Progenitor cell of endocrine pancreas (in vitro differentiated cells): ENCODE data around the gene DENND1B. TPM values are rescaled to one million over a fixed set of nuclear protein-coding genes. Genes with fewer than 3 reads are reported as not detected.

ENCODE experiments used
- DNase-seq: peaks from one replicate; pipeline ENCODE4 v3.0.0; 2021; ENCODE audit warnings: low spot score; ENCODE audit not compliant: unreplicated experiment
- H3K27ac Mint-ChIP-seq: 2 replicates; pipeline ENCODE4 v1.8.0; 2021; ENCODE audit warnings: mild to moderate bottlenecking, moderate library complexity, mixed read lengths
- H3K27me3 Mint-ChIP-seq: 2 replicates; pipeline ENCODE4 v1.8.0; 2021; ENCODE audit warnings: mixed read lengths
- H3K36me3 Mint-ChIP-seq: 2 replicates; pipeline ENCODE4 v1.8.0; 2022; ENCODE audit warnings: mixed read lengths; ENCODE audit not compliant: insufficient read depth
- H3K4me1 Mint-ChIP-seq: 2 replicates; pipeline ENCODE4 v1.8.0; 2021; ENCODE audit warnings: low read depth, mixed read lengths
- H3K4me3 Mint-ChIP-seq: 2 replicates; pipeline ENCODE4 v1.8.0; 2021; ENCODE audit warnings: low read depth, mild to moderate bottlenecking, moderate library complexity, mixed read lengths
- H3K9me3 Mint-ChIP-seq: 2 replicates; pipeline ENCODE4 v1.8.0; 2021; ENCODE audit warnings: low read depth, mixed read lengths
- total RNA-seq: library from RNA; stranded (reverse); gene quantifications from 2 replicates; pipeline ENCODE4 v1.2.1, GENCODE V29; 2021
- TF ChIP-seq, protein P1 (sequence below): fragments of 200-600 bp; sonication (generic); IDR thresholded peaks from one replicate; pipeline ENCODE4 v1.5.0; 2021; ENCODE audit warnings: antibody characterized with exemption, mild to moderate bottlenecking; ENCODE audit not compliant: unreplicated experiment

Gene DENND1B
- total RNA-seq, 1 donor from 2014 or later = 15.7 TPM

GRCh38 chr1:197673292-197673691 lies 102.0 kb downstream of the DENND1B start:
- no peaks in the 10 kb centered on the region for H3K27me3 Mint-ChIP-seq
- no peaks in the 10 kb centered on the region for H3K36me3 Mint-ChIP-seq
- H3K9me3 Mint-ChIP-seq = no peaks in the 10 kb centered on the region
- TF ChIP-seq, protein P1, sequence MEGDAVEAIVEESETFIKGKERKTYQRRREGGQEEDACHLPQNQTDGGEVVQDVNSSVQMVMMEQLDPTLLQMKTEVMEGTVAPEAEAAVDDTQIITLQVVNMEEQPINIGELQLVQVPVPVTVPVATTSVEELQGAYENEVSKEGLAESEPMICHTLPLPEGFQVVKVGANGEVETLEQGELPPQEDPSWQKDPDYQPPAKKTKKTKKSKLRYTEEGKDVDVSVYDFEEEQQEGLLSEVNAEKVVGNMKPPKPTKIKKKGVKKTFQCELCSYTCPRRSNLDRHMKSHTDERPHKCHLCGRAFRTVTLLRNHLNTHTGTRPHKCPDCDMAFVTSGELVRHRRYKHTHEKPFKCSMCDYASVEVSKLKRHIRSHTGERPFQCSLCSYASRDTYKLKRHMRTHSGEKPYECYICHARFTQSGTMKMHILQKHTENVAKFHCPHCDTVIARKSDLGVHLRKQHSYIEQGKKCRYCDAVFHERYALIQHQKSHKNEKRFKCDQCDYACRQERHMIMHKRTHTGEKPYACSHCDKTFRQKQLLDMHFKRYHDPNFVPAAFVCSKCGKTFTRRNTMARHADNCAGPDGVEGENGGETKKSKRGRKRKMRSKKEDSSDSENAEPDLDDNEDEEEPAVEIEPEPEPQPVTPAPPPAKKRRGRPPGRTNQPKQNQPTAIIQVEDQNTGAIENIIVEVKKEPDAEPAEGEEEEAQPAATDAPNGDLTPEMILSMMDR = no peak
- no peak overlapping the region for H3K4me3 Mint-ChIP-seq
- peaks cover 14% of the 10 kb centered on the region for H3K4me1 Mint-ChIP-seq
- no peak for DNase-seq
- H3K27ac Mint-ChIP-seq = no peak overlapping the region

DNA sequence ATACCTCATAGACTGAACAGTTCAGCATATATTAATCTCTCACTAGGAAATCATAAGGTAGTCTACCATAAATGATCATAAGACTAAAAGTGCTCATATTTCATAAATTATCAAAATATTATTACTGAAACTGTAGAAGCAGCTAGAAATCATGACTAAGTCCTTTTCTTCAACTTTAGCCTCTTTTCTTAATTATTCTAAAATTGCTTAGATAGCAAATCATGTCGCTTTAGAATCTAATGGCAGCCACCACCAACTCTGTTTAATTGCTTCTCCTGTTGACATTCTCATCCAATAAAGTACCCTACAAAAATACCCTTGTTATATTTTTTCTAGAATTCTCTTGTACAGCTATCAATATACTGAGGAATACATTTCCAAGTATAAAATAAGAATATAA lies 102.9 kb downstream of the DENND1B start:
- H3K4me1 Mint-ChIP-seq = peaks cover 13% of the 10 kb centered on the region

DNA sequence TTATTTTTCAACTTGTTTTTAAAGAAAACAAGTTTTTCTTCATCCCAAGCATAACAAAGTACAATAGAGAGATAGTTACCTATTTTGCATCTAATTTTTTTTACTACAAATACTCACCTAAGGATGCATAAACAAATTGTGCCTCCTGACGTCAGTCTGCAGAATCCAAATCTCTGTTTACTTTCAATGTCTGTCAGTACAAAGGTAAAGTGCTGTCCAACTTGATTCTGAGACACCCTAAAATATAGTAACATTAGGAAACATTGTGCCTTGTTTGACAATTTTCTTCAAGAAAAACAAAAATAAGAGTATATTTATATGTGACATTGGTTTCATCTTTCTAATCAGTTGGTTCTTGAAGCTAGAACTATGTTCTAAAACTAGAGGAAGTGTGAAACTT lies 103.4 kb downstream of the DENND1B start:
- H3K36me3 Mint-ChIP-seq = no peaks in the 10 kb centered on the region
- no peak overlapping the region for H3K4me3 Mint-ChIP-seq
- DNase-seq = no peak
- no peak overlapping the region for H3K27ac Mint-ChIP-seq
- no peaks in the 10 kb centered on the region for H3K27me3 Mint-ChIP-seq
- H3K9me3 Mint-ChIP-seq = no peaks in the 10 kb centered on the region
- TF ChIP-seq, protein P1 = no peak
- peaks cover 9% of the 10 kb centered on the region for H3K4me1 Mint-ChIP-seq

More for the DNA sequence above, 102.9 kb downstream of the DENND1B start:
- no peaks in the 10 kb centered on the region for H3K9me3 Mint-ChIP-seq
- H3K27me3 Mint-ChIP-seq = no peaks in the 10 kb centered on the region
- no peaks in the 10 kb centered on the region for H3K36me3 Mint-ChIP-seq
- H3K4me3 Mint-ChIP-seq = no peak overlapping the region
- no peak overlapping the region for H3K27ac Mint-ChIP-seq
- TF ChIP-seq, protein P1 = no peak
- DNase-seq = no peak

DNA sequence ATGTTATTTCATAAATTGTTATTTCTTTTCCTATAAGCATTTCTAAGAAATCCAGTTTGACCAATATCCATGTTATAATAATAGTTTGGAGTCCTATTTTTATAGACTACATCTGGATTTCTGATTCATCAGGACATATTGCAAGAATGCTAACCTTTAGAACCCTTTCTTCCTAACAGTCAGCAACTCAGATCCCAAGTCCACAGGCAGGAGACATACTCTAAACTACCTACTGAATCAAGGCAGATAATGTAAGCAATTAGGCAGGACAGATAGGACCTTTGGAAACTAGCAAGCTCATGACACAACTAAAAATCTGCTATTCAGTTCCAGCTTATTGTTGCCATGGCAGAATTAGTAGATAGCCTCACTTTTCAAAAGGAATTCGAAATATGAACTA lies 104.1 kb downstream of the DENND1B start:
- no peak for DNase-seq
- Mint-ChIP-seq H3K27me3 (no peaks in the 10 kb centered on the region), H3K9me3 (no peaks in the 10 kb centered on the region), H3K4me1 (peaks cover 6% of the 10 kb centered on the region), H3K36me3 (no peaks in the 10 kb centered on the region), H3K27ac (no peak overlapping the region), H3K4me3 (no peak overlapping the region)
- TF ChIP-seq, protein P1 = no peak

GRCh38 chr1:197666769-197667285 lies 108.5 kb downstream of the DENND1B start:
- no peak overlapping the region for H3K27ac Mint-ChIP-seq
- H3K4me1 Mint-ChIP-seq = peaks cover 14% of the 10 kb centered on the region
- H3K9me3 Mint-ChIP-seq = no peaks in the 10 kb centered on the region
- no peaks in the 10 kb centered on the region for H3K36me3 Mint-ChIP-seq
- DNase-seq = no peak
- TF ChIP-seq, protein P1 = no peak
- H3K27me3 Mint-ChIP-seq = no peaks in the 10 kb centered on the region
- no peak overlapping the region for H3K4me3 Mint-ChIP-seq
